ENCODE data around the gene PSKH1.
A peak's percentile ranks its signal among the peaks of the same experiment; 100 is the strongest.
"Not testable (repeated sequence)": the region's sequence is repeated elsewhere in the genome, so short reads cannot be mapped to it uniquely, and the experiment has no call there.

The PSKH1 gene

DNA sequence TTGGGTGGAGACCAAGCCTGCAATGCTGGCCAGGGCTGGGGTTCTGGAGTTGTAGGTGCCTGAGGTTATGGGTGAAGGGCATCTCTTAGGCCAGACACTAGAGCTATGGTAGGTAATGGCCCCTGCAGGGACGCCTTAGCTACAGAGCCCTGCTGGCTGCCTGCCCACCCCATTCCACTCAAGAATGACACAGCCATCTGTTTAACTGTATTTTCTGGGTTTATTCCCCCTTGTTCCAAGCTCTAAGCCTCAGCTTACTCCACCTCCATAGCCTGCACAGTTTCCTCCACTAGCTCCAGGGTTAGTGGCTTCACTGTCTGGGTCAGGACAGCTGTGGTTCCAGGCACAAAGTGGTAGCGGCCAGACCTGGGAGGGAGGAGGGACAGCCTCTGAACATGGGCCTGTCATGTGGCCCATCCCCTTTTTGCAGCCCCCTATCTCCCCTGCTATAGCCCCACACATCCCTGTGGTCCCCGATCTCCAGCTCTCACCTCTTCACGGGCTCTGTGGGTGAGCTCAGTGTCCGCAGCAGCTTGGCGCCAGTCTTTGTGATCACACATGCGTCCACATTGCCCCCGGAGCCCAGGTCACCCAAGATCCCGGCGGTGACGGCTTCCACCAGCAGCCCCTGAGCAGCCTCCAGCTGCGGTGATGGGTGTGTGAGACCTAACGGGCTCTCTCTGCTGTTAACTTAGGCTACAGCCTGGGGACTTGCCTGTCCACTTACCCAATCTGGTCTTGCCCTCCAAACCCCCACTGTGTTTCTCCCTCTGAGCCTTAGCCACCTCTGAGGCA lies 41.4 kb downstream of the PSKH1 start:
- Histone ChIP-seq H3K36me3 (ENCODE audit: insufficient read depth, low read length) (no peaks in the 10 kb centered on the region), H3K4me3 (peak overlapping the region; percentile 87), H3K9ac (ENCODE audit: insufficient read length) (peak overlapping the region; percentile 63), H3K9me3 (ENCODE audit: low read depth, low read length) (no peaks in the 10 kb centered on the region), H3K27ac (no peak overlapping the region)
- no peak for DNase-seq (ENCODE audit: low read depth, low spot score)
- TF ChIP-seq POLR2AphosphoS5 (IDR thresholded peaks at IDR 0.05; ENCODE audit: borderline replicate concordance, low read depth, low read length), result no peak
- no peak for TF ChIP-seq FOXP2 (optimal IDR thresholded peaks at IDR 0.05; ENCODE audit: control extremely low read depth, extremely low read length, insufficient read depth)
- TF ChIP-seq EZH2 (IDR thresholded peaks at IDR 0.05), result no peak

DNA sequence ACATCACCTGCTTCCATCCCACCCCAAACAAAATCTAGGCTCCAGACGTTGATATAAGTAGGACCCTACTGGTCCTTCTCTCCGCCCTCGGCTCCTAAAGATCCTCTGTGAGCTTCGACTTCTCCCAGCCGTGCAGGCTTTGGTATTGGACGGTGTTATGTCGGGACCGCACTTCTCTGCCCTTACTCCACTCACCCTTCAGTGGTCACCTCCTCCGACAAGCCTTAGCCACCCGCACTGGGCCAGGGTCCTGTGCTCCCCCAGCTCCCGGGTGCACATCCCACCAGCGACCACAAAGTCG lies 42.0 kb downstream of the PSKH1 start:
- Histone ChIP-seq H3K4me3 (peak overlapping the region; percentile 87), H3K9me3 (ENCODE audit: low read depth, low read length) (no peaks in the 10 kb centered on the region), H3K36me3 (ENCODE audit: insufficient read depth, low read length) (no peaks in the 10 kb centered on the region), H3K27ac (no peak overlapping the region), H3K9ac (ENCODE audit: insufficient read length) (peak overlapping the region; percentile 63)
- no peak for TF ChIP-seq POLR2AphosphoS5 (IDR thresholded peaks at IDR 0.05; ENCODE audit: borderline replicate concordance, low read depth, low read length)
- no peak for TF ChIP-seq FOXP2 (optimal IDR thresholded peaks at IDR 0.05; ENCODE audit: control extremely low read depth, extremely low read length, insufficient read depth)
- no peak for TF ChIP-seq EZH2 (IDR thresholded peaks at IDR 0.05)
- DNase-seq (ENCODE audit: low read depth, low spot score), result no peak

DNA sequence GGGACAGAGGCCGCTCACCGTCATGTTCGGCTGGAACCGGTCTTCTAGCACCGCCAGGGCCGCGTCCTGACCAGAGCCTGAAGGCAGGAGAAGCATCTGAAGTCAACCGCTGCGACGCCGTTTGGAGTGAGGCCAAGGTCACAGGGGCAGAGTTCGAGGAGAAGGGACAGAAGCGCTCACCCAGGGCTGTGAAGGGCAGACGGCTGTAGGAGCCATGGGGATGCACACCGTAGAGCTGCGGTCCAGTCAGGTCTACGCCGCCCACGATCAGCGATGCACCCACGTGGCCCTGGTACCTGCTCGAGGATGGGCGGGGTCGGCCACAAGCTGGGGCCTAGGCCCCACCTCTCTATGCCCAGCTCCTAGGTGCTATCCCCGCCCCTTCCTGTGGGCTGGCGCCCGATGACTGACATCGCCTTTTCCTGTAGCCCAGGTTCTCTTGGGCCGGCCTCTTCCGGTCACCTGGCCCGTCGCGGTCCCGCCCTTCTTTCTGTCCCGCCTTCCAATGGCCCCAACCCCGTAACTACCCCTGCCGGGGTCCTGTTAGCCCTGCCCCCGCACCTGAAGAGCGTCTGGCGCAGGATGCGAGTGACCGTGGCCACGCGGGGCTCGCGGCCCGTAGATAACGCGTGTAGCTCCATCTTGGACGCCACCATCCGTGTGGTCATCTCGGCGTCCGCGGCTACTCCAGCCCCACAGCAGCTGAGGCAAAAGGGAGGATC lies 42.5 kb downstream of the PSKH1 start:
- Histone ChIP-seq H3K9ac (ENCODE audit: insufficient read length) (peak overlapping the region; percentile 76), H3K27ac (no peak overlapping the region), H3K9me3 (ENCODE audit: low read depth, low read length) (no peaks in the 10 kb centered on the region), H3K4me3 (peak overlapping the region; percentile 87), H3K36me3 (ENCODE audit: insufficient read depth, low read length) (no peaks in the 10 kb centered on the region)
- DNase-seq (ENCODE audit: low read depth, low spot score), result no peak
- no peak for TF ChIP-seq FOXP2 (optimal IDR thresholded peaks at IDR 0.05; ENCODE audit: control extremely low read depth, extremely low read length, insufficient read depth)
- peak; percentile 67; the same call in 1 of the 2 replicates for TF ChIP-seq POLR2AphosphoS5 (IDR thresholded peaks at IDR 0.05; ENCODE audit: borderline replicate concordance, low read depth, low read length)

- Histone ChIP-seq H3K4me3 (peak within 1 kb of the TSS; percentile 87), H3K36me3 (ENCODE audit: insufficient read depth, low read length) (no peaks in the 10 kb centered on the region), H3K9me3 (ENCODE audit: low read depth, low read length) (no peaks in the 10 kb centered on the region), H3K27ac (no peak within 1 kb of the TSS), H3K9ac (ENCODE audit: insufficient read length) (peak within 1 kb of the TSS; percentile 76)
- TF ChIP-seq FOXP2 (optimal IDR thresholded peaks at IDR 0.05; ENCODE audit: control extremely low read depth, extremely low read length, insufficient read depth) (no peak), EZH2 (IDR thresholded peaks at IDR 0.05) (no peak), POLR2AphosphoS5 (IDR thresholded peaks at IDR 0.05; ENCODE audit: borderline replicate concordance, low read depth, low read length) (no peak)
- DNase-seq (ENCODE audit: low read depth, low spot score), result no peak
These were observed 43.2 kb downstream of the PSKH1 start, which contains the start of gene PSMB10 for GRCh38 chr16:67936124-67936879. PSMB10 (minus strand) TSS chr16:67936850; CDS start chr16:67936749, 101 bp downstream.

- Histone ChIP-seq H3K9ac (ENCODE audit: insufficient read length) (no peak overlapping the region), H3K27ac (no peak overlapping the region), H3K36me3 (ENCODE audit: insufficient read depth, low read length) (no peaks in the 10 kb centered on the region), H3K4me3 (peak overlapping the region; percentile 87), H3K9me3 (ENCODE audit: low read depth, low read length) (no peaks in the 10 kb centered on the region)
- TF ChIP-seq FOXP2 (optimal IDR thresholded peaks at IDR 0.05; ENCODE audit: control extremely low read depth, extremely low read length, insufficient read depth) (no peak), EZH2 (IDR thresholded peaks at IDR 0.05) (no peak), POLR2AphosphoS5 (IDR thresholded peaks at IDR 0.05; ENCODE audit: borderline replicate concordance, low read depth, low read length) (no peak)
- DNase-seq (ENCODE audit: low read depth, low spot score), result no peak
These were observed 44.0 kb downstream of the PSKH1 start for GRCh38 chr16:67936880-67937605.

DNA sequence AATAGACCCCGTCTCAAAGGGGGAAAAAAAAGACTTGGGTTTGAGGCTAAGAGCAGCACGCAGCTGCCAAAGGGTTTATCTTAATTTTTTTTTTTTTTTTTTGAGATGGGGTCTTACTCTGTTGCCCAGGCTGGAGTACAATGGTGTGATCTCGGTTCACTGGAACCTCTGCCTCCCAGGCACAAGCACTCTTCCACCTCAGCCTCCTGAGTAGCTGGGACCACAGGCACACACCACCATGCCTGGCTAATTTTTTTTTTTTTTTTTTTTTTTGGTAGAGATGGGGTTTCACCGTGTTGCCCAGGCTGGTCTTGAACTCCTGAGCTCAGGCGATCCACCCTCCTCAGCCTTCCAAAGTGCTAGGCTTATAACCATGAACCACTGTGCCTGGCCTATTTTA lies 44.7 kb downstream of the PSKH1 start:
- H3K4me3 ChIP-seq; H3K36me3 ChIP-seq (ENCODE audit: insufficient read depth, low read length); DNase-seq (ENCODE audit: low read depth, low spot score); H3K9ac ChIP-seq (ENCODE audit: insufficient read length); H3K27ac ChIP-seq; H3K9me3 ChIP-seq (ENCODE audit: low read depth, low read length): not testable (repeated sequence)

DNA sequence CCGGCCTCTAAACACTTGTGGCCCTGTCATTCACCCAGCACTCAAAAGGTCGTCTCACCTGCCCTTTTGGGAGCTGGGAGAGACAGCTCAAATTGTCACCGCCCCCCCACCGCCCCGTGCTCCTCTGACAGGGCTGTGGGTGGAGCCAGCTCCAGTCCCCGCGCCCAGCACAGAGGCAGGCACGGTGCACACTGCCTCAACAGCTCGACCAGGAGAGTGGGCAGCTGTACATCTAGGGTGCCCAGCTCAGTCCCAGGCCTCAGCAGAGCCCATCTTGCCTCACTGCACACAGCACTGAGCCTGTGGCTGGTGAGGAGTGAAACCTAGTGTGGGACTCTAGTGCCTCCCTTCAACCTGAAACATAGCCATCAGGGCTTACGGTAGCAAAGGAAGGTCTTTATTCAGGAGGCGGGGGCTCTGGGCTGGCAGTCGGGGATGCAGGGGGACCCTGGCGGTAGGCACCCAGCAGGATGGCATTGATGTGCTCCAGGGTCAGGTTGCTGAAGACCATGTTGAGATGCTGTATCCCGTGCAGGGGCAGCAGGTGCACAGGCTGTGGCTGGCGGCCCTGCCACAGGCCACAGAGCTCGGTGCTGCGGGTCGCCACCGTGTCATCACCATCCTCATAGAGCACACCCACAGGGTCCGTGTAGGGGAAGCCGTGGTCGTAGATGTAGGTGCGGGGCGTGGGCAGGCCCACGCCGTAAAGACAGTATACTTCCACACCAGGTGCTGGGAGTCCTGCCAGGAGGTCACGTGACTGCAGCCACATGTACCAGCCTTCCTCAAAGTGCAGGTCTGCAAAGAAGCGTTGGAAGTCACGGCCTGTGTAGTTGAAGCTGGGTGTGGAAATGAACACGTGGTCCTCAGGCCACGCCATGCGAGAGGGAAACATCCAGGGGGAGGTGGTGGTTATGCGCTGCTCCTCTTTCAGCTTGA lies 46.7 kb downstream of the PSKH1 start:
- Histone ChIP-seq H3K4me3 (no peak overlapping the region), H3K9me3 (ENCODE audit: low read depth, low read length) (no peaks in the 10 kb centered on the region), H3K27ac (no peak overlapping the region), H3K9ac (ENCODE audit: insufficient read length) (no peak overlapping the region), H3K36me3 (ENCODE audit: insufficient read depth, low read length) (no peaks in the 10 kb centered on the region)
- no peak for TF ChIP-seq EZH2 (IDR thresholded peaks at IDR 0.05)
- no peak for TF ChIP-seq POLR2AphosphoS5 (IDR thresholded peaks at IDR 0.05; ENCODE audit: borderline replicate concordance, low read depth, low read length)
- TF ChIP-seq FOXP2 (optimal IDR thresholded peaks at IDR 0.05; ENCODE audit: control extremely low read depth, extremely low read length, insufficient read depth), result no peak
- DNase-seq (ENCODE audit: low read depth, low spot score), result no peak
